ENCODE results near the gene THADA. TPM values are rescaled to one million over a fixed set of nuclear protein-coding genes. Genes with fewer than 3 reads are reported as not detected.

The THADA gene
- total RNA-seq, 2 donors from 2014 or later = 14.5 to 16.1 TPM

GRCh38 chr2:43459446-43460173 lies 136.2 kb downstream of the THADA start:
- peaks cover 0 to 46% of the 10 kb centered on the region in 2 donors for H3K4me1 ChIP-seq

GRCh38 chr2:43458014-43458628 lies 137.7 kb downstream of the THADA start:
- no peak overlapping the region for H3K27ac ChIP-seq
- peaks cover 0 to 39% of the 10 kb centered on the region in 2 donors for H3K4me1 ChIP-seq

More at GRCh38 chr2:43459446-43460173, 136.2 kb downstream of the THADA start:
- Histone ChIP-seq H3K27ac (no peak overlapping the region), H3K36me3 (no peaks in the 10 kb centered on the region), H3K27me3 (no peaks in the 10 kb centered on the region), H3K4me3 (no peak overlapping the region), H3K9me3 (no peaks in the 10 kb centered on the region)
- no peak for DNase-seq (ENCODE audit: low spot score)
- TF ChIP-seq, protein P1, sequence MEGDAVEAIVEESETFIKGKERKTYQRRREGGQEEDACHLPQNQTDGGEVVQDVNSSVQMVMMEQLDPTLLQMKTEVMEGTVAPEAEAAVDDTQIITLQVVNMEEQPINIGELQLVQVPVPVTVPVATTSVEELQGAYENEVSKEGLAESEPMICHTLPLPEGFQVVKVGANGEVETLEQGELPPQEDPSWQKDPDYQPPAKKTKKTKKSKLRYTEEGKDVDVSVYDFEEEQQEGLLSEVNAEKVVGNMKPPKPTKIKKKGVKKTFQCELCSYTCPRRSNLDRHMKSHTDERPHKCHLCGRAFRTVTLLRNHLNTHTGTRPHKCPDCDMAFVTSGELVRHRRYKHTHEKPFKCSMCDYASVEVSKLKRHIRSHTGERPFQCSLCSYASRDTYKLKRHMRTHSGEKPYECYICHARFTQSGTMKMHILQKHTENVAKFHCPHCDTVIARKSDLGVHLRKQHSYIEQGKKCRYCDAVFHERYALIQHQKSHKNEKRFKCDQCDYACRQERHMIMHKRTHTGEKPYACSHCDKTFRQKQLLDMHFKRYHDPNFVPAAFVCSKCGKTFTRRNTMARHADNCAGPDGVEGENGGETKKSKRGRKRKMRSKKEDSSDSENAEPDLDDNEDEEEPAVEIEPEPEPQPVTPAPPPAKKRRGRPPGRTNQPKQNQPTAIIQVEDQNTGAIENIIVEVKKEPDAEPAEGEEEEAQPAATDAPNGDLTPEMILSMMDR (IDR thresholded peaks at IDR 0.05) = no peak

DNA sequence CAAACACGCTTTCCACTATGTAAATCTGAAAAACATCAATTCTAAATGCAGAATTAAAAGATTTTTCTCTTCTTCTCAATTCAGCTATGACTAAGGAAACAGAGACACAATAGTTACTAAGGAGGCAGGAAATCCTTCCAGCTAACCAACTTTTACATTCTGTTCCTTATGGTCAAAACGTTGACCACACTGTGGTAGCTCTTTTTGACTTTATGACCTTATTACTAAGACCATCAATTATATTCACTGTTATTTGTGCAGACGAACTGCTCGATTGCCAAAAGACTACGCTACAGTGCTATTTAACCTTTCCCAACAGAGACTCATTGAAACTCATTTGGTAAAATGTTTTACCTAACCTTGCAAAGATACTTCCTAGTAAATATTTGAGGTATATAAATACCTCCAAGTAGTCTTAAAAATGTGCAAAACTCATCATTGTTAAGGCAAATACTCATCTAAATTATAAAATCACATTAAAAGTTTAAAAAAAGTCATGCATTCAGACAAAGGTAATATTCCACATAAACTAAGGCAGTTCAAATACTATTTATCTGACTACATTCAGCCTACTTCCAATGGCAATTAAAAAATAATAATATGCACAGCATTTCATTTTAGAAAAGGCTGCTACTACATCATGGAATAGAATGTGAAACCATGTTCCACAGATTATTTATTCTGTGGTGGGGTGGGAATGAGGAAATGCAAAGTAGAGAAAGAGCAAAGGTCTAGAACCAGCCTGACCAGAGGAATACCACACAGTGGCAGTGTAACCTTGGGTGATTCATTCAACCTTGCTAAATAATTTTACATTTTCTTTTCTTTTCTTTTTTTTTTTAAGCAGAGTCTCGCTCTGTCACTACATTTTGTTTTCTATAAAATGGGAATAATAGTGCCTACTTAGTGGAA lies 139.9 kb downstream of the THADA start:
- TF ChIP-seq, protein P1 (IDR thresholded peaks at IDR 0.05) = no peak
- Histone ChIP-seq H3K4me3 (no peak overlapping the region), H3K27ac (no peak overlapping the region), H3K4me1 (peaks cover 0 to 32% of the 10 kb centered on the region in 2 donors), H3K36me3 (no peaks in the 10 kb centered on the region), H3K9me3 (no peaks in the 10 kb centered on the region), H3K27me3 (no peaks in the 10 kb centered on the region)
- no peak for DNase-seq (ENCODE audit: low spot score)

More at GRCh38 chr2:43458014-43458628, 137.7 kb downstream of the THADA start:
- TF ChIP-seq, protein P1 (IDR thresholded peaks at IDR 0.05) = no peak
- no peaks in the 10 kb centered on the region for H3K9me3 ChIP-seq
- DNase-seq (ENCODE audit: low spot score) = no peak
- no peaks in the 10 kb centered on the region for H3K36me3 ChIP-seq
- no peak overlapping the region for H3K4me3 ChIP-seq
- no peaks in the 10 kb centered on the region for H3K27me3 ChIP-seq

DNA sequence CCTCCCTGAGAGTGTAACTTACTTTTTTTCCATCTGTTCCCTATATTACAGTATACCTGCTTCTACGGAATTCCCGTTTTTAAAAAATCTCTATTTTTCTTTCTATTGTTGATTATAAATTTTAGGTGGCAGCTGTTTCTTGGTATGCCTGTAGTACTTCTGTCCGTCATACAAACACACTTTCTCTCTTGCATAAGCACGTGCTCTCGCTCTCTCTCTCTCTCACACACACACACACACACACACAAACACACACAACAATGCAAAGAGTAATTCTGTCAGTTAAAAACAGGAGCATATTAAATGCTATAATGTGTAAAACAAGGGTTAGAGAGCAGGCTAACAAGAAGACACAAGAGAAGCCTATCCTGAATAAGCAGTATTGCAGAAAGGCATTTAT lies 140.5 kb downstream of the THADA start:
- Histone ChIP-seq H3K9me3 (peaks cover 0 to 6% of the 10 kb centered on the region in 2 donors), H3K4me1 (peaks cover 0 to 28% of the 10 kb centered on the region in 2 donors), H3K4me3 (no peak overlapping the region), H3K27me3 (no peaks in the 10 kb centered on the region), H3K27ac (no peak overlapping the region), H3K36me3 (no peaks in the 10 kb centered on the region)
- no peak for DNase-seq (ENCODE audit: low spot score)
- TF ChIP-seq, protein P1 (IDR thresholded peaks at IDR 0.05) = no peak

GRCh38 chr2:43454791-43455190 lies 141.0 kb downstream of the THADA start:
- H3K36me3 ChIP-seq = no peaks in the 10 kb centered on the region
- no peak for DNase-seq (ENCODE audit: low spot score)
- H3K4me1 ChIP-seq = peaks cover 0 to 26% of the 10 kb centered on the region in 2 donors
- peaks cover 0 to 6% of the 10 kb centered on the region in 2 donors for H3K9me3 ChIP-seq
- H3K27ac ChIP-seq = no peak overlapping the region
- no peaks in the 10 kb centered on the region for H3K27me3 ChIP-seq
- TF ChIP-seq, protein P1 (IDR thresholded peaks at IDR 0.05) = no peak
- H3K4me3 ChIP-seq = no peak overlapping the region

Measured in right atrium auricular region (tissue), 2 donors.